Fibroblast of skin of right quadriceps (primary cell): Measurements from ENCODE around the gene SLIT3.

Experiments
- DNase-seq: peaks from one replicate; pipeline ENCODE4 v3.0.0-alpha.2; 2013

Gene SLIT3

GRCh38 chr5:168681556-168682183, 619.3 kb downstream of the SLIT3 start:
- DNase-seq = peak; percentile 53

- no peak for DNase-seq
Observed at GRCh38 chr5:168680395-168680794, 620.5 kb downstream of the SLIT3 start.

GRCh38 chr5:168679515-168679920, 621.4 kb downstream of the SLIT3 start:
- DNase-seq = peak; percentile 68

- no peak for DNase-seq
Observed at GRCh38 chr5:168676501-168676900, 624.4 kb downstream of the SLIT3 start.

GRCh38 chr5:168675883-168676408, 625.0 kb downstream of the SLIT3 start:
- no peak for DNase-seq

- peak; percentile 11 for DNase-seq
Observed at GRCh38 chr5:168674893-168675482, 626.0 kb downstream of the SLIT3 start.

- DNase-seq = no peak
Observed at GRCh38 chr5:168672888-168673287, 628.1 kb downstream of the SLIT3 start.

GRCh38 chr5:168672016-168672415, 628.9 kb downstream of the SLIT3 start:
- DNase-seq = no peak

GRCh38 chr5:168670881-168671575, 629.9 kb downstream of the SLIT3 start:
- no peak for DNase-seq

GRCh38 chr5:168669668-168670378, 631.1 kb downstream of the SLIT3 start:
- no peak for DNase-seq

- DNase-seq = no peak
Observed at GRCh38 chr5:168669156-168669555, 631.8 kb downstream of the SLIT3 start.

- DNase-seq = no peak
Observed at GRCh38 chr5:168668078-168668477, 632.9 kb downstream of the SLIT3 start.

- DNase-seq = no peak
Observed at GRCh38 chr5:168667301-168667840, 633.6 kb downstream of the SLIT3 start.

- no peak for DNase-seq
Observed at GRCh38 chr5:168666356-168666755, 634.6 kb downstream of the SLIT3 start.

- no peak for DNase-seq
Observed at GRCh38 chr5:168663276-168664004, 637.5 kb downstream of the SLIT3 start.

GRCh38 chr5:168661593-168662485, 639.1 kb downstream of the SLIT3 start:
- no peak for DNase-seq

GRCh38 chr5:168660691-168661090, 640.2 kb downstream of the SLIT3 start:
- DNase-seq = no peak

- DNase-seq = no peak
Observed at GRCh38 chr5:168659286-168659847, 641.6 kb downstream of the SLIT3 start.

- DNase-seq = no peak
Observed at GRCh38 chr5:168658394-168658793, 642.5 kb downstream of the SLIT3 start.

GRCh38 chr5:168656633-168657032, 644.3 kb downstream of the SLIT3 start:
- peak; percentile 92 for DNase-seq

- no peak for DNase-seq
Observed at GRCh38 chr5:168655316-168655715, 645.6 kb downstream of the SLIT3 start.
